ENCODE data around the gene ACSL5. TPM values are rescaled to one million over a fixed set of nuclear protein-coding genes. Genes with fewer than 3 reads are reported as not detected.

Gene ACSL5
- total and polyA plus RNA-seq, 2 experiments from 2014 or later, result not detected

- no peak for TF ChIP-seq ZNF462 (CRISPR knock-in tag; IDR thresholded peaks at IDR 0.05)
Measured at GRCh38 chr10:112394475-112394875, 20.6 kb downstream of the ACSL5 start (continued).

DNA sequence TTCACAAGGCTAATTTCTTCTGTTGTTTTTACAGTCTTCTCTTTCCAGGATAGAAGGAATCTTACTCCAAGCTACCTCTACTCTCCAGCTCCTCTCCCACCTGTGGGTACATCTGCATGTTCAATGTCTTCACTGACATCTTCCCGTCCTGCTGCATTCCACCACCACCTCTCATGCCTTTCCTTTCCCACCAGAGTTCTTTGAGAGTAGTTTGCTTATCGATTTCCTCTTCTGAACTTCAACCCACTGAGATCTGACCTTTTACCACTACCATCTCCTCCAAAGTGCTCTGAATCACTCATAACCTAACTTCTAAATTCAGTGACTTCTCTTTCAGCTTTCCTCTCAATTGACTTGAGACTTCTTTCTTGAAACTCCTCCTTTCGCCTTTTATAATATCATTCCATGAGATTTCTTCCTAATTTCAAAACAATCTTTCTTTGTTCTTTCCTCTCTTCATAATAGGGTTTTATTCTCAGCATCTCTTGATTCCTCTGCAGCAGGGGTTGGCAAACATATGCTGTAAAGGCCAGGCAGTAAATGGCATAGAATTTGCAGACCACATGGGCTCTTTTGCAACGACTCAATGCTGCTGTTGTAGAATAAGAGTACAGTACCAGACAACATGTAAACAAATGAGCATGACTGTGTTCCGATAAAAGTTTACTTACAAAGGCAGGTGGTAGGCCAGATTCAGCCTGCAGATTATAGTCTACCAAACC lies 22.1 kb downstream of the ACSL5 start:
- no peak for DNase-seq (ENCODE audit: low spot score)
- H3K4me1 ChIP-seq (ENCODE audit: insufficient read depth), result no peaks in the 10 kb centered on the region
- H3K36me3 ChIP-seq (ENCODE audit: insufficient read depth), result no peaks in the 10 kb centered on the region
- Mint-ChIP-seq H3K27me3 (ENCODE audit: insufficient read depth, low read depth, poor library complexity) (no peaks in the 10 kb centered on the region), H3K4me1 (no peaks in the 10 kb centered on the region), H3K36me3 (ENCODE audit: low read depth) (no peaks in the 10 kb centered on the region), H3K4me3 (no peak overlapping the region), H3K27ac (no peak overlapping the region), H3K9me3 (no peaks in the 10 kb centered on the region)
- peak; percentile 33; the same call in 1 of the 3 replicates for ATAC-seq
- H3K4me2 ChIP-seq, result no peak overlapping the region
- TF ChIP-seq, protein P1, sequence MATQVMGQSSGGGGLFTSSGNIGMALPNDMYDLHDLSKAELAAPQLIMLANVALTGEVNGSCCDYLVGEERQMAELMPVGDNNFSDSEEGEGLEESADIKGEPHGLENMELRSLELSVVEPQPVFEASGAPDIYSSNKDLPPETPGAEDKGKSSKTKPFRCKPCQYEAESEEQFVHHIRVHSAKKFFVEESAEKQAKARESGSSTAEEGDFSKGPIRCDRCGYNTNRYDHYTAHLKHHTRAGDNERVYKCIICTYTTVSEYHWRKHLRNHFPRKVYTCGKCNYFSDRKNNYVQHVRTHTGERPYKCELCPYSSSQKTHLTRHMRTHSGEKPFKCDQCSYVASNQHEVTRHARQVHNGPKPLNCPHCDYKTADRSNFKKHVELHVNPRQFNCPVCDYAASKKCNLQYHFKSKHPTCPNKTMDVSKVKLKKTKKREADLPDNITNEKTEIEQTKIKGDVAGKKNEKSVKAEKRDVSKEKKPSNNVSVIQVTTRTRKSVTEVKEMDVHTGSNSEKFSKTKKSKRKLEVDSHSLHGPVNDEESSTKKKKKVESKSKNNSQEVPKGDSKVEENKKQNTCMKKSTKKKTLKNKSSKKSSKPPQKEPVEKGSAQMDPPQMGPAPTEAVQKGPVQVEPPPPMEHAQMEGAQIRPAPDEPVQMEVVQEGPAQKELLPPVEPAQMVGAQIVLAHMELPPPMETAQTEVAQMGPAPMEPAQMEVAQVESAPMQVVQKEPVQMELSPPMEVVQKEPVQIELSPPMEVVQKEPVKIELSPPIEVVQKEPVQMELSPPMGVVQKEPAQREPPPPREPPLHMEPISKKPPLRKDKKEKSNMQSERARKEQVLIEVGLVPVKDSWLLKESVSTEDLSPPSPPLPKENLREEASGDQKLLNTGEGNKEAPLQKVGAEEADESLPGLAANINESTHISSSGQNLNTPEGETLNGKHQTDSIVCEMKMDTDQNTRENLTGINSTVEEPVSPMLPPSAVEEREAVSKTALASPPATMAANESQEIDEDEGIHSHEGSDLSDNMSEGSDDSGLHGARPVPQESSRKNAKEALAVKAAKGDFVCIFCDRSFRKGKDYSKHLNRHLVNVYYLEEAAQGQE (IDR thresholded peaks at IDR 0.05; ENCODE audit: unreplicated experiment), result no peak
- TF ChIP-seq STAT1 (IDR thresholded peaks at IDR 0.05; ENCODE audit: unreplicated experiment) (no peak), CTCF (conservative IDR thresholded peaks at IDR 0.05; ENCODE audit: low read depth in 2 of 2) (no peak), ETS1 (IDR thresholded peaks at IDR 0.05) (no peak), ZNF114 (CRISPR knock-in tag; IDR thresholded peaks at IDR 0.05) (no peak), POLR2AphosphoS5 (IDR thresholded peaks at IDR 0.05; ENCODE audit: low read depth) (no peak), JUNB (IDR thresholded peaks at IDR 0.05; ENCODE audit: unreplicated experiment) (no peak), EZH2 (IDR thresholded peaks at IDR 0.05; ENCODE audit: low read depth, unreplicated experiment) (no peak), EZH2phosphoT487 (IDR thresholded peaks at IDR 0.05; ENCODE audit: unreplicated experiment) (no peak), NANOG (IDR thresholded peaks at IDR 0.05; ENCODE audit: borderline replicate concordance) (no peak), CREB1 (CRISPR knock-in tag; IDR thresholded peaks at IDR 0.05; ENCODE audit: low read depth) (no peak)
- H2AFZ ChIP-seq, result no peak overlapping the region; the same call in 1 of the 2 replicates
- H4K20me1 ChIP-seq (replicated peaks; ENCODE audit: insufficient read depth), result no peaks in the 10 kb centered on the region
- H3K27me3 ChIP-seq (ENCODE audit: insufficient read depth), result no peaks in the 10 kb centered on the region
- no peaks in the 10 kb centered on the region for H3F3A ChIP-seq (replicated peaks; ENCODE audit: low read depth)
- no peak overlapping the region for H3K27ac ChIP-seq (ENCODE audit: low read depth)
- H3K9me2 ChIP-seq (ENCODE audit: insufficient read depth), result no peaks in the 10 kb centered on the region
- H3K4me3 ChIP-seq, result no peak overlapping the region
- H3K79me2 ChIP-seq (replicated peaks; ENCODE audit: insufficient read depth), result no peaks in the 10 kb centered on the region

Data from GM23338 (cell line).